Measurements from ENCODE around the gene LHX3.

- TF ChIP-seq CTCF (IDR thresholded peaks at IDR 0.05 in 8 of 11, conservative IDR thresholded peaks at IDR 0.05 in 3 of 11) (no peak), POLR2AphosphoS5 (IDR thresholded peaks at IDR 0.05) (no peak), POLR2A (IDR thresholded peaks at IDR 0.05) (no peak)
Measured at GRCh38 chr9:136193127-136193890, 11.6 kb downstream of the LHX3 start.
